Activated B cell treated with CpG ODN at 0.5 μM for 24 hours (primary cell): ENCODE data around the gene CCL4. TPM values are rescaled to one million over a fixed set of nuclear protein-coding genes. Genes with fewer than 3 reads are reported as not detected.
"Not testable (repeated sequence)": the region's sequence is repeated elsewhere in the genome, so short reads cannot be mapped to it uniquely, and the experiment has no call there.

Experiments
- ATAC-seq: fragments of 200-7000 bp; cut with Tn5 transposase; one replicate; pipeline ENCODE4 v1.10.0; 2021; ENCODE audit warnings: low read depth, mild to moderate bottlenecking, moderate library complexity
- CTCF ChIA-PET: fragments of 350-600 bp; sonication (Branson Sonifier 250); formaldehyde crosslinking; loops from one replicate; lab custom pipeline; 2021; ENCODE audit warnings: antibody characterized with exemption; lab: Charles Lee
- POLR2A ChIA-PET: fragments of 350-600 bp; sonication (Branson Sonifier 250); formaldehyde crosslinking; loops from one replicate; lab custom pipeline; 2021; ENCODE audit warnings: antibody characterized with exemption; lab: Charles Lee
- DNase-seq: peaks from one replicate; pipeline ENCODE4 v3.0.0; 2022
- H3K27ac Mint-ChIP-seq: one replicate; pipeline ENCODE4 v1.8.0; 2020; ENCODE audit warnings: mixed read lengths
- H3K27me3 Mint-ChIP-seq: one replicate; pipeline ENCODE4 v1.8.0; 2021; ENCODE audit warnings: mixed read lengths
- H3K36me3 Mint-ChIP-seq: one replicate; pipeline ENCODE4 v1.8.0; 2021; ENCODE audit warnings: low read depth, mixed read lengths
- H3K4me1 Mint-ChIP-seq: one replicate; pipeline ENCODE4 v1.8.0; 2021; ENCODE audit warnings: mixed read lengths
- H3K4me3 Mint-ChIP-seq: one replicate; pipeline ENCODE4 v1.8.0; 2020; ENCODE audit warnings: mild to moderate bottlenecking, mixed read lengths
- H3K9me3 Mint-ChIP-seq: one replicate; pipeline ENCODE4 v1.8.0; 2020; ENCODE audit warnings: mixed read lengths
- CTCF ChIP-seq: fragments of 200-600 bp; IDR thresholded peaks from one replicate; pipeline ENCODE4 v1.8.0; 2022; ENCODE audit warnings: antibody characterized with exemption, mild to moderate bottlenecking
- intact Hi-C: fragments of 100-400 bp; cut with micrococcal nuclease; formaldehyde crosslinking; loops from one replicate; pipeline ENCODE4 v1.15.1; 2024
- total RNA-seq: library from RNA; stranded (reverse); gene quantifications from 2 replicates; pipeline ENCODE4 v1.2.3, GENCODE V29; 2022

The CCL4 gene
- total RNA-seq, 1 donor from 2014 or later = 68.8 TPM

GRCh38 chr17:36089339-36089865, 14.2 kb upstream of the CCL4 start:
- CTCF ChIA-PET = interaction anchor here (1.3 to 3.4 kb wide), 5 partner anchors 17 to 120 kb away, joined by 3 to 17 read pairs (median 9); no protein-coding TSS in a partner anchor
- Mint-ChIP-seq H3K36me3 (peaks cover 9% of the 10 kb centered on the region), H3K4me3 (peak overlapping the region; percentile 86), H3K4me1 (peaks cover 73% of the 10 kb centered on the region), H3K9me3 (no peaks in the 10 kb centered on the region), H3K27me3 (no peaks in the 10 kb centered on the region), H3K27ac (peak overlapping the region; percentile 96)
- DNase-seq (no peak), ATAC-seq (no peak)
- POLR2A ChIA-PET = interaction anchor here (0.6 to 3.0 kb wide), 17 partner anchors 8 to 121 kb away, joined by 3 to 25 read pairs (median 5); partner anchors contain the start of genes CCL3L1, CCL3L3, CCL4 and CCL4L2
- intact Hi-C loops = no loop called here
- TF ChIP-seq CTCF = no peak

- POLR2A ChIA-PET = interaction anchor here (0.6 to 3.0 kb wide), 20 partner anchors 8 to 512 kb away, joined by 3 to 25 read pairs (median 4); partner anchors contain the start of genes CCL23, CCL3L1, CCL3L3 and CCL4
- peak; percentile 78 for ATAC-seq
- intact Hi-C loops = loop anchor here (1.0 to 5.0 kb wide), 10 partner anchors 8 to 1682 kb away; partner anchors contain the start of genes CCL3L1, CCL3L3 and CCL4
These were observed 13.5 kb upstream of the CCL4 start, which contains the start of gene CCL3 for GRCh38 chr17:36089888-36090836. Gene CCL3 (minus strand): TSS chr17:36090143. CDS start chr17:36090058, 85 bp downstream.

GRCh38 chr17:36092230-36092629, 11.4 kb upstream of the CCL4 start:
- Mint-ChIP-seq H3K27ac (peak overlapping the region; percentile 37), H3K27me3 (no peaks in the 10 kb centered on the region), H3K36me3 (peaks cover 9% of the 10 kb centered on the region), H3K4me3 (peak overlapping the region; percentile 48), H3K4me1 (peaks cover 82% of the 10 kb centered on the region), H3K9me3 (no peaks in the 10 kb centered on the region)
- TF ChIP-seq CTCF = no peak
- intact Hi-C loops = loop anchor here (5.0 kb wide), 2 partner anchors 105 to 1680 kb away; partner anchors contain the start of genes CCL3L1 and CCL3L3
- ChIA-PET CTCF (interaction anchor here (1.5 to 3.4 kb wide), 2 partner anchors 56 to 116 kb away, joined by 6 to 13 read pairs; no protein-coding TSS in a partner anchor), POLR2A (interaction anchor here (0.5 to 1.1 kb wide), 5 partner anchors 11 to 279 kb away, joined by 3 to 10 read pairs (median 6); partner anchors contain the start of gene CCL4)
- DNase-seq (no peak), ATAC-seq (peak; percentile 7)

More at GRCh38 chr17:36089888-36090836, 13.5 kb upstream of the CCL4 start, which contains the start of gene CCL3:
- H3K27ac Mint-ChIP-seq = peak within 1 kb of the TSS; percentile 96
- peak within 1 kb of the TSS; percentile 86 for H3K4me3 Mint-ChIP-seq
- no peaks in the 10 kb centered on the region for H3K9me3 Mint-ChIP-seq
- CTCF ChIA-PET = interaction anchor here (1.3 to 3.4 kb wide), 5 partner anchors 18 to 121 kb away, joined by 3 to 17 read pairs (median 9); no protein-coding TSS in a partner anchor
- no peaks in the 10 kb centered on the region for H3K27me3 Mint-ChIP-seq
- peaks cover 9% of the 10 kb centered on the region for H3K36me3 Mint-ChIP-seq
- H3K4me1 Mint-ChIP-seq = peaks cover 79% of the 10 kb centered on the region
- peak; percentile 71 for DNase-seq
- TF ChIP-seq CTCF = no peak

- CTCF ChIA-PET = interaction anchor here (1.5 kb wide), 1 partner anchor 56 kb away, joined by 6 read pairs; no protein-coding TSS in a partner anchor
- H3K4me3 Mint-ChIP-seq = peak overlapping the region; percentile 48
- not testable (repeated sequence) for H3K27me3 Mint-ChIP-seq, DNase-seq, ATAC-seq, H3K36me3 Mint-ChIP-seq, H3K9me3 Mint-ChIP-seq
- intact Hi-C loops = loop anchor here (5.0 kb wide), 2 partner anchors 105 to 1680 kb away; partner anchors contain the start of genes CCL3L1 and CCL3L3
- H3K27ac Mint-ChIP-seq = peak overlapping the region; percentile 37
- POLR2A ChIA-PET = interaction anchor here (0.5 to 1.1 kb wide), 4 partner anchors 10 to 279 kb away, joined by 3 to 10 read pairs (median 6); partner anchors contain the start of gene CCL4
- peaks cover 82% of the 10 kb centered on the region for H3K4me1 Mint-ChIP-seq
These were observed 10.9 kb upstream of the CCL4 start for GRCh38 chr17:36092715-36093114.

- no peak for DNase-seq
- Mint-ChIP-seq H3K4me1 (peaks cover 81% of the 10 kb centered on the region), H3K9me3 (no peaks in the 10 kb centered on the region), H3K27me3 (peaks cover under 1% of the 10 kb centered on the region), H3K4me3 (no peak overlapping the region), H3K27ac (no peak overlapping the region), H3K36me3 (peaks cover 2% of the 10 kb centered on the region)
- POLR2A ChIA-PET = no interaction called here
- ATAC-seq = no peak
- CTCF ChIA-PET = no interaction called here
- intact Hi-C loops = loop anchor here (5.0 kb wide), 2 partner anchors 103 to 1678 kb away; partner anchors contain the start of genes CCL3L1 and CCL3L3
- no peak for TF ChIP-seq CTCF
These were observed 9.4 kb upstream of the CCL4 start for GRCh38 chr17:36094232-36094631.
